Measurements from ENCODE around the gene RHBDD1.

The RHBDD1 gene

DNA sequence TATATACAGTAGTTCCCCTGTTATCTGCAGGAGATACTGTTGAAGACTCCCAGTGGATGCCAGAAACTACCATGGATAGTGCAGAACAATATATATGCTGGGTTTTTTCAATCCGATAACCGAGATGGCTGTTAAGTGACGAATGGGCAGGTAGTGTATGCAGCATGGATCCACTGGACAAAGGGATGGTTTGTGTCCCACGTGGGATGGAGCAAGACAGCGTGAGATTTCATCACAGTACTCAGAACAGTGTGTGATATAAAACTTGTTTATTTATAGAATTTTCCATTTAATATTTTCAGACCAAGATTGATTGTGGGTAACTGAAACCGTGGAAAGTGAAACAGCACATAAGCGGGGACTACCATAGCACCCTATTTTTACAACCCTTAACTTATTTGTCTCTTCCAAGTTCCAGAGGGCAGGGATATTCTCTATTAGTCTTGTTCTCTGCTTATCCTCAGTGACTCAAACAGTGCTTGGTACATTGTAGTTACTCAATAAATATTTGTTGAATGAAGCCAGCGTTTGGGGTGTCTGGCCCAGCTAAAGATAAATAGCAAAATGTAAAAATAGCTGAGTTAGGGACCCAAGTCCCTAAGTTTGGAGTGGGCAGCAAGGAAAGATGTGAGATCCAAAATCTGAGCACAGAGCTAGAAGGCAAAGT lies 50.0 kb downstream of the RHBDD1 start:
- no peak for DNase-seq (ENCODE audit: low read depth in 3 of 3)

DNA sequence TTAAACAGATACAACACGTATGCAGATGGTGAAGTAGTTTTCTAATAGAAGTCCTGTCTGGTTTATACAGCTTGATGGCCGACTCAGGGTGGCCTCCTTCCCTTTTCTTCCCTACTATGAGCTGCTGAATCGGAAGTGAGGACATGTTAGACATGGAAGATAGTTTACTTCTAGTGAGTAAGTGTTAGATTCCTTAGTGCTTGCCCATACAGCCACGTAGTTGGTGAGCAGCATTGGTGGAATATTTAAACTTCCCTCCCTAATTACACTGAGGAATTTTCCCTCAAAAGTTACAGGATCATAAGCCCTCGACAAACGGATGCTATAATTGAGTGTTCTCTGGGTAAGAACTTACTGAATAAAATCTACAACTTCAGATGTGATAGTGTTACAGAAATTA lies 52.1 kb downstream of the RHBDD1 start:
- no peak for DNase-seq (ENCODE audit: low read depth in 3 of 3)

DNA sequence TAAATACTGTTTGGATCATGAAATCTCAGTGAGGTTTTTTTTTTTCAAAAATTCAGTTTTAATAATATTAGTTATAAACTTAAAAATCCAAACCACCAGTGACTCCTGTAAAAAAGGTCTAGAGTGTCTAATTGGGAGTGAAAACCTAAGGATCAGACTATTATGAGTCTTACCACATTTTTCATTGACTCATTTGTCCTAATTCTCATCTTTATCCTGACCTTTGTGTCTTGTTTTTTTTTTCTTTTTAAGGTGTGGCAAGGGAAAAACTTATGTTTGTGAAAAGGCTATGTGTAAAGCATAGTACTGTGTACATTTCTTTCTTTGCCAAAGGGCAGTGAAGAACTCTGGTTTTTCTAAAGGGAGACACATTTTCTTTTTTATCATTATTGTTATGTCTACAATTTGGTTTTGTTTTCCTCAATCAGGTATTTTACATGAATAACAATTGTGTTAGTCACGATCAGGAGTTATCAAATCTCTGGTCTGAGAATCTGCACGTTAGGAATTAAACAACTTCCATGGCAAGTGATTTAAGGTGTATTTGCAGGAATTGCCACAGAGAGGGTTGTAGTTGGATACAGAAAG lies 52.6 kb downstream of the RHBDD1 start:
- DNase-seq (ENCODE audit: low read depth in 3 of 3), result no peak

DNA sequence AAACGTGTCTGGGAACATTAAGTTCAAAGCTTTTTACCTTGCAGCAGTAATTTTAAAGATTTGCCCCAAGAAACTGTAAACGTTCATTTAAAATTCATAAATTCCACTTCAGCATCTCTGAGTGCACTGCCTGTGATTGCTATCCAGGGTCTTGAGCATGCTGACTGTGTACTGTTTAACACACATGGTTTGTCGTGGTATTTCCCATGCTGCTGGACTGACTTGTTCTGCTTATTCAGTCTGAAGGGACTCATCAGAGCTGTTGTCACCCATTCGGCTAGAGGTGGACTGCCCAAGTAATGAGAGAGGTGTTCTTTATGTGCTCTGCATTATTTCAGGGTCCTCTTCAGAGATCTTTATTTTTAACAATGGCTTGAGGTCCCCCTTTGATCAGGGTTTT lies 53.1 kb downstream of the RHBDD1 start:
- no peak for DNase-seq (ENCODE audit: low read depth in 3 of 3)

DNA sequence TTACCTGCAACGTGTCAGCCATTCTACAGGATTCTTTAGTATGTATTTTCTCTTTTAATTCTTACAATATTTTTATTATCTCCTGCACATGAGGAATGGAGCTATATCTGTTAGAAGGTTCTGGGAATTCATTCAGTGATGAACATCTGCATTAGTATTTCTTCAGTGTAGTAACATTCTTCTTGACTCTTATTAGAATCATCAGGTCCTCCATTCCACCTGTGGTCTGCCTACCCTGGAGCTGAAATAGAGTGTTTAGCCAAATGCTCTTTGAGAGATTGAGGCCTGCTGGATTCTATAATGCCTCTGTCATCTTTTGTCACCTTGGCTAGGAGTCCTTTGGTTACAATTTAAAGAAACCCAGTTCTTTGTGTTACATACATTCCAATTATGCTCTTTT lies 54.4 kb downstream of the RHBDD1 start:
- no peak for DNase-seq (ENCODE audit: low read depth in 3 of 3)

DNA sequence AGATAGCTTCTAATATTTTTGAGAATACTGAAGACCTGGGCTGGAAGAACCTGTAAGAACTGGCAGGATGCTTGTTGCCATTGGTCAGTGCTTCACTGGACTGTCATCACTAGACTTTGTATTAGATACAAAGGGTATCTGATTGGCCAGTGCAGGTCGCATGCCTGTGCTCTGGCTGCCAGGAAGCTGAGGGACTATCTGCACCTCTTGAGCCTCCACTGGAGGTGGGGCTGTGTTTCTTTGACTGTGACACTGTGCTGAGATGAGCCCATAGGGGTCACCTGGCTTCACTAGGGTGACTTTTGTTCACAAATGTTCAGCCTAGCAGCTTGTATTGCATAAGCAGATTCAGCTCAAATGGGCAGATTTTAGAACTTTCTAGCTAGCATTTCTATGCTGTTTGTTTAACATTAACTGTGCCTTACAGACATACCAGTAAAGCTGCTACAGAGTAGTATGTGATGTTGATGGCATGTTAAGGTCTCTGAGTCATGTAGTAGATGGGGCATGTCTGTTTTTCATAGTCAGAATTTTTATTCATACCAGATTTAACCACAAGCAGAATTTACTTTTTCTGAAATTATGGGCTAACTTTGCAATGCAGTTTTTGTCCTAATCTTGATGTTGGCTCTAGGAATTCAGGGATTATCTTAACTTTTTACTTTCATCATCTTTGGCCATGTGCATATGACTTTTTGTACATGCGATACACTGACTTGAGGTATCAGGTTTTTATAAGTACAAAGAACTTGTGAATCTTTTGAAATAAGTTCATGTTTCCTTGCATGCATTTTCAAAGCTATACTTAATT lies 56.1 kb downstream of the RHBDD1 start:
- no peak for DNase-seq (ENCODE audit: low read depth in 3 of 3)

DNA sequence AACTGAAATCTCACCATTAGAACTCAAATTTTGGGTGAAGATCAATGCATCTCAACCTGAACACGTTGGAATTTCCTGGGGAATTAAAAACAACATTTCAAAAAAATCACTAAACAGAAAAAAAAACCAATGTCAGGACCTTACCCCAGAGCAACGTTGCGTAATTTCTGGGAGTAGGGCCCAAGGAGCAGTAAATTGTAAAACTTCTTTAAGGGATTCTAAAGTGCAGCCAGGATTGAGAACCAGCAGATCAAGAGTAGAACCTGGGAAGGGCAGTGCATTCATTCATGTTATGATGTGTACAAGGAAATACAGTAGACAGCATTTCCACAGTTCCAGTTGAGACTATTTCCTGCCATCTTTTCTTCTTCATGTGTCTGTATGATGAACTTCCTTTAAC lies 56.9 kb downstream of the RHBDD1 start:
- DNase-seq (ENCODE audit: low read depth in 3 of 3), result no peak

DNA sequence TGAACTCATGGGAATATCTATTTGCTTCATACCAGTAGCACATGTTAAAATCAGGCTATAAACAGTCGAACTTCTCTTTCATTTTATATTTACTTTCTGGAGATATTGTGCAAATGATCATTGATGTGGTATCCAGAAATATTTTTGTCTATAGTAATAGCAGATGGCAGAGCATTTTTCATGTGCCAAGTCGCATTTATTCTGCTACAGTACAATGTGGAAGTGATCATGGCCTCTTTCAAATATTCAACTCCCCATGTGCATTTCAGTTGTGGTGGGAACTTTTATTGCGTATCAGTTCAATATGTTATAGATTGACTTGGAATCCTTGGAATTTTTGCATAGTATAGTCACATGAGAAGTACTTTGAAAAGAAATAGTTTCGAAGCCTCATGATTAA lies 57.4 kb downstream of the RHBDD1 start:
- DNase-seq (ENCODE audit: low read depth in 3 of 3), result no peak

DNA sequence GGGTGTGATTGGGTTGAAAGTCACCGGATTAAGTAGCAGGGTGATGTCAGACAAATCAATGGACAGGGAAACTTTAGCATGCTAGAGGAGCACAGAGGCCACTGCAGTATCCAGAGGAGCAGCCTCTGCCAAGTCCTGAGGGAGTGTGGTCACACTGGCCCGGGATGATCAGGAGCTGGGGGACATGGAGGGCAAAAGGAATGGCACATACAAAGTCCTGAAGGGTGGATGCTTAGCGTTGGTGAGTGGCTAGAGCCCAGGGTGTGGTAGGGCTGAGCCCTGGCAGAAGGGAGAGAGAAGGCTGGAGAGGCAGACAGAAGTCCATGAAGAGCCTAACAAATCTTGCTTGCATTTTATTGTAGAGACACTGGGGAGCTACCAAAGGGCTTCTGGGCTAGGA lies 58.9 kb downstream of the RHBDD1 start:
- DNase-seq (ENCODE audit: low read depth in 3 of 3), result no peak

DNA sequence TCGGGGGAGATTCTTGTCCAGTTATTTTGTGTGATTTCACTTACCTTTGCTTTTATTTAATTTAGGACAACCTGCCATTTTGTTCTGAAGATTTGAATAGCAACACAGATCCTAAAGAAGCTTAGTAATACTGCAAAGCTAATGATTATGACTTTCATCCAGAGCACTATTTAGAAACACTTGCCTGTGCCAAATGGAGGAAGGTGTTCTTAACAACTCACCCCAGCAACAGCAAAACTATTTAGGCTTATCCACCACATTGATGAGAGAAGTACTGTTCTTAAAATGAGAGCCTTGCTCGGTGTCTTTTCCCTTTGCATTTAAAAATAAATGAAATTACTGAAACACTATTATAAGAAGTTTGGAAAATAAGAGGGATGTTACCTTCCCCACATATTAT lies 59.7 kb downstream of the RHBDD1 start:
- no peak for DNase-seq (ENCODE audit: low read depth in 3 of 3)

DNA sequence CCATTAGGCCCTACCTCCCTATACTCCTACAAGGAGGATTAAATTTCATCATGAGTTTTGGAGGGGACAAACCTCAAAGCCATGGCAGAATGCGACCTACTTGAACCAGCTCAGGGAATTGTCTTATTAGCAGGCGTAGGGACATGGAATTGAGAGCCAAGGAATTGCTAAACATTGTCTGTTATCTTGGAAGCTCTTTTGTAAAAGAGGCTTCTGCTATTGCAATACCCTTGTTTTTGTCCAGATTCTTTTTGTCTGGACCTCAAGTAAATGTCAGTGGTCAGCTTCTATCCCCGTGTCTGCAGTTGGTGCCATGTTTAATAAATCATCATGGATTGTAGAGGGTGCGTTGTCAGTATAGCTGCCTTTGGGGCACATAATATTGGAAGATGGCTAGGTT lies 62.3 kb downstream of the RHBDD1 start:
- no peak for DNase-seq (ENCODE audit: low read depth in 3 of 3)

DNA sequence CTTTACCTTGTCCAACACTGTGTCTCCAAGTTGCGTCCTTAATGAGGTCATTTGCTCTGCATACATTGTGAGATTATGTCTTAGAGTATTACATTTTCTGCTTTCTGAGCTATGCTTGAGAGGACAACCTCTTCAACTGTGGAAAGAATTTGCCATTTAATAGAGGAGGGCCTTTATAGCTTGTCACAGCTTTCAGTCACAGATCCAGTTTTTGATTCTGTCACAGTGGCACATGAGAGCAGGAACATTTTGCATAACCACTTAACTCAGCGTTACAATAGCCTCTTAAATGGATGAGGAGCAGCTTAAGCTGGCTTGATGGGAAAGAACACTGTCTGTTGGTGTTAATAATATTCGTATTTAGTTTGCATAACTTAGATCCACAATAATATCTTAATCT lies 63.0 kb downstream of the RHBDD1 start:
- DNase-seq (ENCODE audit: low read depth in 3 of 3), result no peak

DNA sequence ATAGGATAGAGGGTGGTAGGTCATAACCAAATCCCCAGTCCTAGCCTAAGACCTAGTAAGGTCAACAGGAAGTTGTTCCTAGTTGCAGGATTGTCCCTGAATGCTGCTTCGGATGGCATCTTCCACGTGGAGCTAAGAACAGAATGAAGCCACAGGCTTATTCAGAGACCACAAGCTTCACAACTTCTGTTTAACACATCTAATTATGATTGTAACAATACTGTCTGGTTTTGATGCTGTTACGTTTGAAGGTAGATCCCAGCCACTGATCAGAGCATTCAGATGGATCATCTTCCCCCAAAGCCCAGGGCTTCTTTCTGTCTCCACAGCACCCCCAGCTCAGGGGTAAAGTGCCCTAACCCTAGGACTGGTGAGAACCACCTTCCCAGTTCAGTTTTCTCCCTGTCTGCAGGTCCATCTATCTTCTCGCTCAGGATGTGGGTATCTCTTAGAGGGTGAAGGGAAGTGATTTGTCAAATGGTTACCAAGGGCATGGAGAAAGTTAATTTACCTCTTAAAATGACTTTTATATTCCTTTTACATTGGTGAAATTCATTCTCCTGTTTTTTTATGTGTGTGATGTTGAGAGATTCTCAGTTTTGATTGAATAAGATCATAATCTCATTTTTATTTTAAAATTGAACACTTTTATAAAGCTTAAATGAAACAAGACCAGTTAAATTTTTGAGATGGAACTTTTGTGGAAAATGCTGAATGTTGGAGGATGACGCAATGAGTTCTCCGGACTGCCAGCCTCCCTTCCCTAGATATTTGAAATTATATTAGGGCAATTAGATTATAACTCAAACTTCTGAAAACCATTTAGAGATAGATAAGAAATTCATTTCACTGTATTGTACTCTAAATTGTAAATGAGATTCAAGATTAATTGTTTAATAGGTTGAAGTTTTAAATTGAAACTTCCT lies 66.5 kb downstream of the RHBDD1 start:
- no peak for DNase-seq (ENCODE audit: low read depth in 3 of 3)

DNA sequence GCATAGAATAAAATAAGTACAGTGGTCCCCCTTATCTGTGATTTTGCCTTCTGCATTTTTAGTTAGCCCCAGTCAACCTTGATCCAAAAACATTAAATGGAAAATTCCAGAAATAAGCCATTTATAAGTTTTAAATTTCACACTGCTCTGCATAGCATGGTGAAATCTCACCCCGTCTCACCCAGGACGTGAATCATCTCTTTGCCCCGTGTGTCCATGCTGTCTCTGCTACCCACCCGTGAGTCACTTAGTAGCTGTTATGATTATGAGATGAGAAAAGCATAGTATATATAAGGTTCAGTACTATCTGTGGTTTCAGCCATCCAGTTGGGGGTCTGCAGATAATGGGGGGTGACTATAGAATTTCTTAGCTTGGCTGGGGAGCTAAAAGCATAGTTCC lies 67.3 kb downstream of the RHBDD1 start:
- DNase-seq (ENCODE audit: low read depth in 3 of 3), result no peak

DNA sequence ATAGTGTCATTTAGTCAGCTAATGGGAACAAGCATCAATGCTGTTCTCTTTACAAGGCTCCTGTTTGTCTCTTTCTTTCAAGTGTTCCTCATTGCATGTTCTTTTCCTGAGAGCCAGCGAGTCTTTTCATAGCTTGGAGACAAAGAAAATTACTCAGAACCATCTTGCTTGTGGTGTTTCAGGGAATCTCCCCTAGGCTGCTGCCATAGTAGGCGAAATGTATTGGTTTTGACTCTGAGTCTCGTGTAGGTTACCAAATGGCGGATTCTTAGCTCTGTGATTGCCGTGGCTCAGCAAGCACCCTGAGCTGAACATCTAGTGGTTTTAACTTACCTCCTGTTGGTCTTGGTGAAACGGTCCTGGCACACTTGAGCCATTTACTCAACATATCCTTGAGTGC lies 68.7 kb downstream of the RHBDD1 start:
- DNase-seq (ENCODE audit: low read depth in 3 of 3), result no peak

DNA sequence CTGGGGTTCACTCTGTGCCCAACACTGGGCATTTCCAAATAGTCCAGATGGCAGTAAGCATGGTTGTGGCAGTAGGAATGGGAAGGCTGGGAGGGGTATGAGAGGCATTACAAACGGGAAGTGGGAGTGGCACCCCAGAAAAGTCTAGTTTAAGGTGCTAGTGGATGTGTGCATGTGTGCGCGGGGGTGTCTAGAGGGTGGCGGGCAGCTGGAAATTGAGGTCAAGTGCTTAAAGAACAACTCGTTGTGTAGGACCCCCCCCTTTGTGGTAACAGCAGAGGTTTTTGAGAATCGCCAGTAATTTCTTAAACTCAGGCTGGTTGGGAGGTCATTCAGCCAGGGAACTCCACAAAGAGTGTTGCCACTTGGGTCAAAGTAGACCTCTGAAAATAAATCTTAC lies 69.9 kb downstream of the RHBDD1 start:
- DNase-seq (ENCODE audit: low read depth in 3 of 3), result no peak

DNA sequence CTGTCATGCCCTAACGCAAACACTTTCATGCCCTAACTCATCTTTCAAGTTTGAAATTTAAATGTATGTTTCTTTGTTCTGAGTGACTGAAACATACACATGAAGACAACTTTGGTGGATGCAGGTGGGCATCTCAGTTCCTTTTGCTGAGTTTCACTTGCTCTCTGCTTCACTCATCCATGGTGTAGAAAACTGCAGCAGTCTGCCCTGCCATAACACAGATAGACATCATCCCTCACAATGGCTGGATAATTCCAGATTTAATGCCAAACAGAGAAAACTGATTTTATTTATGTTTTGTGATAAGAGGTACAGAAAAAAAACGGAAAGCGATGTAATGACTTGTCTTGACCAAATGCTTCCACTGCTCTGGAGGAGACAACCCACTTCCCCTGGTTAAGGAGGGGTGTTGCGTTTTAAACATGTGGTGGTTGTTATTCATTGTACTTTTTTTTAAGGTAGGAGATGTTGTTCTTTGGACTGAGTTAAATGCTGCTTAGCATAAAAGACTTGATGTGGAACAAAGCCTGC lies 70.4 kb downstream of the RHBDD1 start:
- DNase-seq (ENCODE audit: low read depth in 3 of 3), result no peak

DNA sequence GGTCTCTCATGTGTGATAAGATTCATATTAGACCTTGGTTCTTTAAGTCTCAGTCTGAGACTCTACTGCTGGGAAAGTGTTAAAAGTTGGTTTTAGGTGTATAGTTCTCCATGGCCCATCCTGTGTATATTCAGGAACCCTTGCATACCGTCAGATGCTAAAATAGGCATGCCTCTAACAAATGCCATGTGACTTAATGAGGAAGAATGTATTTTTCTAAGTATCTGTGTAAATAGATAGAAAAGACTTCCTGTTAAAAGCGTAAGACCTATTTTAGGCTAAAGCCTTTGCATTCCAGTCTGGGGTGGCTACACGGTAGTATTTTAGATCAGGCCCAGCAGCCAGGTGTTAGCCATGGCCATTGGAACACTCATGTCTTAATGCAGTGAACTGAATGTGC lies 73.3 kb downstream of the RHBDD1 start:
- no peak for DNase-seq (ENCODE audit: low read depth in 3 of 3)

DNA sequence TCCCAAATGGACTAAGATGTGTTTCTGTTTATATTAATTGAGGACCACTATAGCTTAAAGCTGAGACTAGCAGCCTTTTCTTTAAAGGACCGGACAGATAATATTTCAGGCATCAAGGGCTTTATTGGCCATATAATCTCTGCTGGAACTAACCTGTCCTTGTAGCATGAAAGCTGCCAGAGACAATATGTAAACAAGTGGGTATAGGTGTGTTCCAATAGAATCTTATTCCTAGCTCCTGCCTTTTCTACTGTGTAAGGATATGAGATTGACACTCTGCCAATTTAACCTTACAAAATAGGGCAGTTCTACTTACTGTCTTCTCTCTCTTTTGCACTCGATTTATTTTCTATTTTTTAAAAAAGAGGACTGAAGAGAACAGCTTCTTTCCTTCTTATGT lies 74.0 kb downstream of the RHBDD1 start:
- DNase-seq (ENCODE audit: low read depth in 3 of 3), result no peak

DNA sequence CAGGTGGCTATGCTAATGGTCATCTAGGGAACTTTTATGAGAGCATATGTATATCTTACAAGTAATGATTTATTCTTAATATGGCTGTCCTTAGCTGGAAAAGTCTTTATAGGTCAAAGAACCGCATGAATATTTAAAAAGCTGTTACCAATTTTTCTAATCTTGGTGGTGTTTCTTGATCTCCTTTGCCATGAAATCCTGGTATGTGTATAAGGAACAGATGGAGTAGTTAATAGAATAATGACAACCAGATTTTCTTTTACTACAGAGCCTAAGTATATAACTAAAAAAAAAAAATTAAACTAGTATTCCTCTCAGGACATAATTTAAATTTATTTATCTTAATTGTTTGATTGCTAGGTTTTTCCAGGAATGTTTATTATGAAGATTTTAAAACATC lies 74.5 kb downstream of the RHBDD1 start:
- DNase-seq (ENCODE audit: low read depth in 3 of 3), result no peak

DNA sequence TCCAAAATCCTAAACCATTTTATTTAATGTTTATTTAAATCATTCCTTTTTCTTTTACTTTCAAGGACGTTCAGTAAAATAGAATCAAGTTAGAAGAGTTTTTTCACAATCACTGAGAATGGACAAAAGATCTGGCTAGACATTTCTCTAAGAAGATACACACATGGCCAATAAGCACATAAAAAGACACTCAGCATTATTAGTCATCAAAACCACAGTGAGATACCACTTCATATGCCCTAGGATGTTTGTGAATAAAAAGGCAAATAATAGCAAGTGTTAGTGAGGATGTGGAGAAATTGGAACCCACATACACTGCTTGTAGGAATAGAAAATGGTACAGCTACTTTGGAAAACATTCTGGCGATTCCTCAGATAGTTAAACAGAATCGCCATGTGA lies 76.1 kb downstream of the RHBDD1 start:
- DNase-seq (ENCODE audit: low read depth in 3 of 3), result no peak

DNA sequence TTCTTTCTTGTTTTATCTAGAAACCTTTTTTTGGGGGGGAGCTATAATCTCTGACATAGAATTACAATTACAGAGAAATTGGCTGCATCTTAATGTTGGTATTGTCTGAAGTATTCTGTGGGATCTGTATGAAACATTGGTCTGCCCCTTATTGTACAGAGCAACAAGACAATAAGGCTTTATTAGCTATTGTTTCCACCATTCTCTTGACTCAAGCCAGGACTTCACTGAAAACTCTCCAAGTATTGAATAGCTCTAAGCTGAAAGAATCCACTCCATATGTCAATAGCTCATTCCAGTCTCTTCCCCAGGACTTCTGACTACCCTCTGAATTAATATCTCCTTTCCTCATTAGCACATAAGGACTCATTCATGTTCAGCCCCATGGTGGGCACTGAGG lies 77.8 kb downstream of the RHBDD1 start:
- no peak for DNase-seq (ENCODE audit: low read depth in 3 of 3)
